Measurements from ENCODE around the gene TOGARAM2.

Gene TOGARAM2

GRCh38 chr2:29053670-29054400 is 72.7 kb downstream of the TOGARAM2 start:
- no peak for DNase-seq (ENCODE audit: low read depth in 2 of 2)

GRCh38 chr2:29054430-29054829 is 73.3 kb downstream of the TOGARAM2 start:
- DNase-seq (ENCODE audit: low read depth in 2 of 2) = no peak

GRCh38 chr2:29055601-29056000 is 74.5 kb downstream of the TOGARAM2 start:
- no peak for DNase-seq (ENCODE audit: low read depth in 2 of 2)

GRCh38 chr2:29056452-29056851 is 75.4 kb downstream of the TOGARAM2 start:
- no peak for DNase-seq (ENCODE audit: low read depth in 2 of 2)

DNA sequence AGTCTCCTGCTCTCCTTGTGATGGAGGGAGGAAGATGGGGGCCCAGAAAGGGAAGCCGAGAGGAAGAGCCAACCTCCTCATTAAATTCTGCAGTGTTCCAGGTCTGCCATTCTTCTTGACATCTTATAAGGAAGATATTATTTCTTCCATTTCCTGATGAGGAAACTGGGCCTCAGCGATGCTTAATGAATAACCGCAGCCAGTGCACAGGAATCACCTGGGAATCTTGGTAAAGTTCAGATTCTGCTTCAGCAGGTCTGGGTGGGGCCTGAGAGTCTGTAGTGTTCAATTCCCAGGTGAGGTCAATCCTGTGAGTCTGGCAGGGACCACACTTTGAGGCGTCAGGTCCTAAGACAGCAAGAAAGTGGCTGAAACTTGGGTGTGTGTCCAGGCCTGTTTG is 75.9 kb downstream of the TOGARAM2 start:
- no peak for DNase-seq (ENCODE audit: low read depth in 2 of 2)

GRCh38 chr2:29059624-29060023 is 78.5 kb downstream of the TOGARAM2 start:
- DNase-seq (ENCODE audit: low read depth in 2 of 2) = no peak

DNA sequence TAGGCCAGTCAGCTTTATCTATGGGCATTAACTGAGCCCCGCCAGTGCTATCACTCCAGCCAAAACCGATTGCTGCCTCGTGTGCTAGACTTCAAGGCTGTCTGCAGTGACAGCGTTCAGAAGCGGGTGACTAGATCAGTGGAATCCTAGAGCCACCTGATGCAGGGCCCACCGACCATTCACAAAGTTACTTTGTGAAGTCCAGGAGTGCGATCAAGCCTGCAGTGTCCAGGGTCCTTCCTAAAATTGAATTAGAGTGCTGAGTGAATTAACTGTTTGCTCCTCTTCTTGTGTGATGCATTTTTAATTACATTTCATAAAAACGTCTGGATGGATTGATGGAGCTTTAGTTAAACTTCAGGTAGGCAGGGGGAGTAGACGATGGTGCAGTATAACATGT is 79.3 kb downstream of the TOGARAM2 start:
- DNase-seq (ENCODE audit: low read depth in 2 of 2) = no peak

GRCh38 chr2:29061176-29061575 is 80.1 kb downstream of the TOGARAM2 start:
- DNase-seq (ENCODE audit: low read depth in 2 of 2) = no peak

DNA sequence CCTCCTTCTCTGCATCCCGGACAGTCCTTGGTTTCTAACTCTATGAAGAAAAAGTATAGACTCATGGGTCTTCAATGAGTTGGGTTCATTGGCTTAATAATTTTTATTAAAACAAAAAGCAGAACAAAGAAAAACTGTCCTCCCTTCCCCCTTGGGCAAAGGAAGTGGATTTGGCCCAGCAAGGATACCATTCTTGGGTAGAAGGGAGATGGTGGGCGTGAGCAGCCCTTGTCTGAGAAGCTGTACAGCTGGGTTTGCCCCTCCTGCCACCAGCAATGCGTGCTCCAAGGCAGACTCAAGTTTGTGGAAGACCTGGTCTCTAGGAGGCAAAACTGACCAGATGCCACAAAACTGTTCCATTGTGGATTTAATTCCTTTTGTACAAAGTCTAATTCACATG is 80.5 kb downstream of the TOGARAM2 start:
- no peak for DNase-seq (ENCODE audit: low read depth in 2 of 2)

- DNase-seq (ENCODE audit: low read depth in 2 of 2) = no peak
Observed at GRCh38 chr2:29062371-29062770, 81.3 kb downstream of the TOGARAM2 start.

- no peak for DNase-seq (ENCODE audit: low read depth in 2 of 2)
Observed at GRCh38 chr2:29063056-29063455, 82.0 kb downstream of the TOGARAM2 start.

DNA sequence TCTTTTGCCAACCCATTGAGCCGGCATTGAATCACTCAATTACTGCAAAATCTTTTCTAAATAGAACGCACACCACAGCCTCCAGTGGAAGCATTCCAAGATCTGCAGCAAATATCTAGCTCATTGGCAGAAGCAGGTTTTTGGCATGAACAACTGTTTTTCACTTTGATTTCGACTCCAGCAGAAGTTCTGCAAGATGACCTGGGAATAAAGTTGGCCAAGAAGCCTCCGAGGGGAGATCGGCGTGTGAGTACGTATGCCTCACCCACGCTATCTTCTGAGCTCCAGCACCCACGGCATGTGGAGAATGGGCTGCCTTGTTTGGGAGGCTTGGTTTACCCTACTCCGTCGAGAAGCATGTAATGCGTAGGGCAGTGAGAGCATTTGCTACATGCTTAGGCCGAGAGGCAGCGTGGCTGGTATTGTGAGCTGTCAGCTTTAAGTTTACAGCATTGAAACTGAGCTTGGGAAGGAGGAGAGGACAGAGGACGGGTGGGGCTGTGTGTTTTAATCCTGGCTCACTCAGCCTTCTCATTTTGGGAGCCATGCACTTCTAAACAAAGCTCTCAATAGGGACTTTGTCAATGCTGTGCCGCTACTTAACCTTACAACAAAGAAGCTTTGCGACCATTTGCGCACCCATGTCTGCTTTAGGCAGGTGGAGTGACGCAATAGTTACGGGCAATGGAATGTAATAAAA is 82.7 kb downstream of the TOGARAM2 start:
- no peak for DNase-seq (ENCODE audit: low read depth in 2 of 2)

GRCh38 chr2:29064346-29064715 is 83.2 kb downstream of the TOGARAM2 start:
- DNase-seq (ENCODE audit: low read depth in 2 of 2) = no peak

DNA sequence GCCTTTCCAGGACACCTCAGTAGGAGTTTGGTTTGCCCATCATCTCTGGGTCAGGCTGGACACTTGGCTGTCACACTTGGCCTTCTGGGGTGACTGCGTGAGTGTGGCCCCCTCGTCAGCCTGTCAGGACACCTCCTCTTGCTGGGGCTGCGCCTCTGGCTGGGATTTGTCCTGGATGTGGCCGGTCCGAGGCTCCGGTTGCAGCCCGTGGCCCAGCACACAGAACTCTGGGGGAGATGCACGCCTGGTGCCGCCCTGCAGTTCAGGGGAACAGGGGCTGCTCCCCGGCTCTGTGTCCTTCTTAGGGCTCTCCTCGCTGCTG is 83.6 kb downstream of the TOGARAM2 start:
- DNase-seq (ENCODE audit: low read depth in 2 of 2) = no peak

DNA sequence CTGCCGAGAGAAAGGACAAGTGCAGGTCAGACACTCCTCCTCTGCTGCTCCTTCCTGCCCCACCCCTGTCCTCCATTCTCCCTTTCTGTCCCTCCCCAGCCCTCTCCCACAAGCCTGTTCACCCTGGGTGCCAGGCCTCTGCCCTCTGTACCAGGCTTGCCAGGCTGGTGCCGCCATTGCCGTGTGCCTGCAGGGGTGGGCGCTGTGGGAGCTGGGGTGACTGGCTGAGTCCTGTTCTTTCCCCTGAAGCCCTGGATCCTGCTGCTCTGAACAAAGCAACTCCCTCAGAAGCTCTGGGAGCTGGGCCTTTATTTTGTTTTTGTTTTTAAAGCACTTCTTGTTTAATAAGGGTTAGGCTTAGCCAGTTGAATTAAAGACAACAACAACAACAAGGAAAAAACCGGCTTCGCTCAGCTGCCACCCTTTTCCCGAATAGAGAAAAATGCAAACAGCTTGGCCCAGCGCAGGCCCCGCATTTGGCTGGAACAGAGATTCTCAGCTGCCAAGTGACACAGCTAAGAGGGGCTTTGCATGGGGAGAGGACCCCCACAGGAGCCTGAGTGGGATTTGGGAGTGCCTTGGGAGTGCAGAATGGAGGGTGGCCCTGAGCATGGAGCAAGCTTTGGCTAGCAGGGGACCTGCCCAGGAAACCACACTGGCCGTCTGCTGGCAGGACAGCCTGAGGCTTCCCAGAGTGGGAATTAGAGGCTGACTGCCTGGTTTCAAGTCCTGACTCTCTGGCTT is 84.1 kb downstream of the TOGARAM2 start:
- no peak for DNase-seq (ENCODE audit: low read depth in 2 of 2)

GRCh38 chr2:29066271-29066860 is 85.3 kb downstream of the TOGARAM2 start:
- no peak for DNase-seq (ENCODE audit: low read depth in 2 of 2)

- no peak for DNase-seq (ENCODE audit: low read depth in 2 of 2)
Observed at GRCh38 chr2:29066997-29067605, 86.0 kb downstream of the TOGARAM2 start.

DNA sequence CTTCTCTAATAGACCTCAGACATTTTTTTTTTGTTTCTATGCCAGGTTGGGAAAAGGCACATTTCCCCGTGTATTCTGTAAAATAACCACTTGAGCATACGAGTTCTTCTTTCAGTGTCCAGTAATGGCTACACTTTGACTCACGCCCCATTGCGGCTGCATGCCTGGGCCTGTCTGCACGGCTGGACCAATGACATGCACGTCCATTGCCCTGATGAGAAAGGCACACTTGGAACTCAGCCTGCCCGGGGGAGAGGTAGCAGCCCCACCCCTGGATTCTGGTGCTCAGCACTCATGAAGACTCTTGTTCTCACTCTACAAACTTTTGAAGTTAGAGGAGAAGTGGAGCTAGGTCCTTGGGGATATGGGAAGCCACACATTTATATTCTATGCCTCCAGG is 87.4 kb downstream of the TOGARAM2 start:
- no peak for DNase-seq (ENCODE audit: low read depth in 2 of 2)

- no peak for DNase-seq (ENCODE audit: low read depth in 2 of 2)
Observed at GRCh38 chr2:29070526-29070925, 89.4 kb downstream of the TOGARAM2 start.

- DNase-seq (ENCODE audit: low read depth in 2 of 2) = no peak
Observed at GRCh38 chr2:29071032-29071975, 90.2 kb downstream of the TOGARAM2 start.

- no peak for DNase-seq (ENCODE audit: low read depth in 2 of 2)
Observed at GRCh38 chr2:29072251-29072650, 91.2 kb downstream of the TOGARAM2 start.

Measured in stimulated activated CD8-positive, alpha-beta memory T cell treated with anti-CD3 and anti-CD28 coated beads, Interleukin-7, amount 100 ng/mL, for 1 hour (primary cell).